ENCODE data around the gene KCNC1. TPM values are rescaled to one million over a fixed set of nuclear protein-coding genes. Genes with fewer than 3 reads are reported as not detected.

The KCNC1 gene
- total RNA-seq, 1 experiment from 2014 or later, result 0.20 TPM

DNA sequence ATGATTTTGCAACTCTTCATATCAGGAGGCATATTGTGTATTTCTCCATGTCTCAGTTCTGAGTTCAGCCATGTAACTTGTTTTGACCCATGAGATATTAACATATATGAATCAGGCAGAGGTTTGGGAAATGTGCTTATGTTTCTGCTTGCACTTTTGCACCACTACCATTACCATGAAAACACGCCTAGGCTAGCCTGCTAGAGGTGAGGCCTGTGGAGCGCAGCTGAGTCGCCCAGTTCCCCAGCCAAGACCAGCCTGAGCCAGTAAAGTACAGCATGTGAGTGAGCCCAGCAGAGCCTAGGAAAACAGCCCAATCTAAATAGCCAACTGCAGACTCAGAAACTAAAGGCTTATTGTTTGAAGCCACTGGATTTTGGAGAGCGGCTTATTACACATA, 33.6 kb upstream of the KCNC1 start:
- CTCF ChIA-PET, result interaction anchor here (1.0 to 1.4 kb wide), 2 partner anchors 30 kb away, joined by 3 to 5 read pairs; no protein-coding TSS in a partner anchor
- ATAC-seq, result no peak
- H3K27me3 Mint-ChIP-seq (ENCODE audit: low read depth), result peaks cover 32% of the 10 kb centered on the region

GRCh38 chr11:17702876-17703275, 31.7 kb upstream of the KCNC1 start:
- H3K27me3 Mint-ChIP-seq (ENCODE audit: low read depth), result peaks cover 17% of the 10 kb centered on the region
- POLR2A ChIA-PET, result no interaction called here
- no peak overlapping the region for H3K27ac Mint-ChIP-seq
- H3K4me1 Mint-ChIP-seq, result no peaks in the 10 kb centered on the region
- no peak overlapping the region for H3K4me3 Mint-ChIP-seq
- H3K9me3 Mint-ChIP-seq, result peaks cover 19% of the 10 kb centered on the region
- DNase-seq (ENCODE audit: low spot score) (no peak), ATAC-seq (no peak)
- CTCF ChIA-PET, result interaction anchor here (1.0 to 1.1 kb wide), 2 partner anchors 28 to 64 kb away, joined by 3 to 4 read pairs; no protein-coding TSS in a partner anchor
- peaks cover 6% of the 10 kb centered on the region for H3K36me3 Mint-ChIP-seq
- TF ChIP-seq MYBL2 (CRISPR knock-in tag; IDR thresholded peaks at IDR 0.05) (no peak), ZNF423 (CRISPR knock-in tag; IDR thresholded peaks at IDR 0.05) (no peak), MXD4 (CRISPR knock-in tag; IDR thresholded peaks at IDR 0.05; ENCODE audit: borderline replicate concordance) (no peak), ATF3 (CRISPR knock-in tag; conservative IDR thresholded peaks at IDR 0.05) (no peak), ZNF219 (CRISPR knock-in tag; IDR thresholded peaks at IDR 0.05; ENCODE audit: borderline replicate concordance) (no peak), ATF1 (CRISPR knock-in tag; IDR thresholded peaks at IDR 0.05) (no peak)
- TF ChIP-seq, protein P1, sequence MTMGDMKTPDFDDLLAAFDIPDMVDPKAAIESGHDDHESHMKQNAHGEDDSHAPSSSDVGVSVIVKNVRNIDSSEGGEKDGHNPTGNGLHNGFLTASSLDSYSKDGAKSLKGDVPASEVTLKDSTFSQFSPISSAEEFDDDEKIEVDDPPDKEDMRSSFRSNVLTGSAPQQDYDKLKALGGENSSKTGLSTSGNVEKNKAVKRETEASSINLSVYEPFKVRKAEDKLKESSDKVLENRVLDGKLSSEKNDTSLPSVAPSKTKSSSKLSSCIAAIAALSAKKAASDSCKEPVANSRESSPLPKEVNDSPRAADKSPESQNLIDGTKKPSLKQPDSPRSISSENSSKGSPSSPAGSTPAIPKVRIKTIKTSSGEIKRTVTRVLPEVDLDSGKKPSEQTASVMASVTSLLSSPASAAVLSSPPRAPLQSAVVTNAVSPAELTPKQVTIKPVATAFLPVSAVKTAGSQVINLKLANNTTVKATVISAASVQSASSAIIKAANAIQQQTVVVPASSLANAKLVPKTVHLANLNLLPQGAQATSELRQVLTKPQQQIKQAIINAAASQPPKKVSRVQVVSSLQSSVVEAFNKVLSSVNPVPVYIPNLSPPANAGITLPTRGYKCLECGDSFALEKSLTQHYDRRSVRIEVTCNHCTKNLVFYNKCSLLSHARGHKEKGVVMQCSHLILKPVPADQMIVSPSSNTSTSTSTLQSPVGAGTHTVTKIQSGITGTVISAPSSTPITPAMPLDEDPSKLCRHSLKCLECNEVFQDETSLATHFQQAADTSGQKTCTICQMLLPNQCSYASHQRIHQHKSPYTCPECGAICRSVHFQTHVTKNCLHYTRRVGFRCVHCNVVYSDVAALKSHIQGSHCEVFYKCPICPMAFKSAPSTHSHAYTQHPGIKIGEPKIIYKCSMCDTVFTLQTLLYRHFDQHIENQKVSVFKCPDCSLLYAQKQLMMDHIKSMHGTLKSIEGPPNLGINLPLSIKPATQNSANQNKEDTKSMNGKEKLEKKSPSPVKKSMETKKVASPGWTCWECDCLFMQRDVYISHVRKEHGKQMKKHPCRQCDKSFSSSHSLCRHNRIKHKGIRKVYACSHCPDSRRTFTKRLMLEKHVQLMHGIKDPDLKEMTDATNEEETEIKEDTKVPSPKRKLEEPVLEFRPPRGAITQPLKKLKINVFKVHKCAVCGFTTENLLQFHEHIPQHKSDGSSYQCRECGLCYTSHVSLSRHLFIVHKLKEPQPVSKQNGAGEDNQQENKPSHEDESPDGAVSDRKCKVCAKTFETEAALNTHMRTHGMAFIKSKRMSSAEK (CRISPR knock-in tag; IDR thresholded peaks at IDR 0.05; ENCODE audit: borderline replicate concordance), result no peak
- TF ChIP-seq, protein P2, sequence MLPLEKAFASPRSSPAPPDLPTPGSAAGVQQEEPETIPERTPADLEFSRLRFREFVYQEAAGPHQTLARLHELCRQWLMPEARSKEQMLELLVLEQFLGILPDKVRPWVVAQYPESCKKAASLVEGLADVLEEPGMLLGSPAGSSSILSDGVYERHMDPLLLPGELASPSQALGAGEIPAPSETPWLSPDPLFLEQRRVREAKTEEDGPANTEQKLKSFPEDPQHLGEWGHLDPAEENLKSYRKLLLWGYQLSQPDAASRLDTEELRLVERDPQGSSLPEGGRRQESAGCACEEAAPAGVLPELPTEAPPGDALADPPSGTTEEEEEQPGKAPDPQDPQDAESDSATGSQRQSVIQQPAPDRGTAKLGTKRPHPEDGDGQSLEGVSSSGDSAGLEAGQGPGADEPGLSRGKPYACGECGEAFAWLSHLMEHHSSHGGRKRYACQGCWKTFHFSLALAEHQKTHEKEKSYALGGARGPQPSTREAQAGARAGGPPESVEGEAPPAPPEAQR (CRISPR knock-in tag; IDR thresholded peaks at IDR 0.05), result no peak
- TF ChIP-seq, protein P3, sequence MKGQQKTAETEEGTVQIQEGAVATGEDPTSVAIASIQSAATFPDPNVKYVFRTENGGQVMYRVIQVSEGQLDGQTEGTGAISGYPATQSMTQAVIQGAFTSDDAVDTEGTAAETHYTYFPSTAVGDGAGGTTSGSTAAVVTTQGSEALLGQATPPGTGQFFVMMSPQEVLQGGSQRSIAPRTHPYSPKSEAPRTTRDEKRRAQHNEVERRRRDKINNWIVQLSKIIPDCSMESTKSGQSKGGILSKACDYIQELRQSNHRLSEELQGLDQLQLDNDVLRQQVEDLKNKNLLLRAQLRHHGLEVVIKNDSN (CRISPR knock-in tag; IDR thresholded peaks at IDR 0.05), result no peak

More for the DNA sequence above, 33.6 kb upstream of the KCNC1 start:
- no peak overlapping the region for H3K27ac Mint-ChIP-seq
- POLR2A ChIA-PET, result no interaction called here
- H3K4me3 Mint-ChIP-seq, result no peak overlapping the region
- no peaks in the 10 kb centered on the region for H3K4me1 Mint-ChIP-seq
- DNase-seq (ENCODE audit: low spot score), result no peak
- H3K36me3 Mint-ChIP-seq, result peaks cover 6% of the 10 kb centered on the region
- H3K9me3 Mint-ChIP-seq, result peaks cover 19% of the 10 kb centered on the region
- TF ChIP-seq SP1 (CRISPR knock-in tag; conservative IDR thresholded peaks at IDR 0.05) (no peak), TEAD4 (CRISPR knock-in tag; IDR thresholded peaks at IDR 0.05) (no peak), TCF7 (CRISPR knock-in tag; IDR thresholded peaks at IDR 0.05; ENCODE audit: low read depth) (no peak), GABPB1 (CRISPR knock-in tag; IDR thresholded peaks at IDR 0.05) (no peak), CBFB (CRISPR knock-in tag; IDR thresholded peaks at IDR 0.05; ENCODE audit: low read depth) (no peak), ZNF232 (CRISPR knock-in tag; IDR thresholded peaks at IDR 0.05) (no peak), ZNF121 (CRISPR knock-in tag; IDR thresholded peaks at IDR 0.05) (no peak), GRHL2 (CRISPR knock-in tag; IDR thresholded peaks at IDR 0.05; ENCODE audit: insufficient replicate concordance, severe bottlenecking) (no peak), ETV6 (CRISPR knock-in tag; IDR thresholded peaks at IDR 0.05) (no peak), AR (CRISPR knock-in tag; IDR thresholded peaks at IDR 0.05) (no peak)
- TF ChIP-seq, protein P4, sequence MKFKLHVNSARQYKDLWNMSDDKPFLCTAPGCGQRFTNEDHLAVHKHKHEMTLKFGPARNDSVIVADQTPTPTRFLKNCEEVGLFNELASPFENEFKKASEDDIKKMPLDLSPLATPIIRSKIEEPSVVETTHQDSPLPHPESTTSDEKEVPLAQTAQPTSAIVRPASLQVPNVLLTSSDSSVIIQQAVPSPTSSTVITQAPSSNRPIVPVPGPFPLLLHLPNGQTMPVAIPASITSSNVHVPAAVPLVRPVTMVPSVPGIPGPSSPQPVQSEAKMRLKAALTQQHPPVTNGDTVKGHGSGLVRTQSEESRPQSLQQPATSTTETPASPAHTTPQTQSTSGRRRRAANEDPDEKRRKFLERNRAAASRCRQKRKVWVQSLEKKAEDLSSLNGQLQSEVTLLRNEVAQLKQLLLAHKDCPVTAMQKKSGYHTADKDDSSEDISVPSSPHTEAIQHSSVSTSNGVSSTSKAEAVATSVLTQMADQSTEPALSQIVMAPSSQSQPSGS (CRISPR knock-in tag; IDR thresholded peaks at IDR 0.05; ENCODE audit: borderline replicate concordance, low read depth), result no peak
- TF ChIP-seq, protein P5, sequence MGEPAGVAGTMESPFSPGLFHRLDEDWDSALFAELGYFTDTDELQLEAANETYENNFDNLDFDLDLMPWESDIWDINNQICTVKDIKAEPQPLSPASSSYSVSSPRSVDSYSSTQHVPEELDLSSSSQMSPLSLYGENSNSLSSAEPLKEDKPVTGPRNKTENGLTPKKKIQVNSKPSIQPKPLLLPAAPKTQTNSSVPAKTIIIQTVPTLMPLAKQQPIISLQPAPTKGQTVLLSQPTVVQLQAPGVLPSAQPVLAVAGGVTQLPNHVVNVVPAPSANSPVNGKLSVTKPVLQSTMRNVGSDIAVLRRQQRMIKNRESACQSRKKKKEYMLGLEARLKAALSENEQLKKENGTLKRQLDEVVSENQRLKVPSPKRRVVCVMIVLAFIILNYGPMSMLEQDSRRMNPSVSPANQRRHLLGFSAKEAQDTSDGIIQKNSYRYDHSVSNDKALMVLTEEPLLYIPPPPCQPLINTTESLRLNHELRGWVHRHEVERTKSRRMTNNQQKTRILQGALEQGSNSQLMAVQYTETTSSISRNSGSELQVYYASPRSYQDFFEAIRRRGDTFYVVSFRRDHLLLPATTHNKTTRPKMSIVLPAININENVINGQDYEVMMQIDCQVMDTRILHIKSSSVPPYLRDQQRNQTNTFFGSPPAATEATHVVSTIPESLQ (CRISPR knock-in tag; IDR thresholded peaks at IDR 0.05), result no peak
